IPS-18a (cell line): ENCODE results near the gene ARHGAP22.

Experiments
- H3K27ac ChIP-seq: one replicate; pipeline ENCODE4 v1.5.1; 2013; ENCODE audit warnings: low read length
- H3K27me3 ChIP-seq: one replicate; pipeline ENCODE4 v1.6.1; 2013; ENCODE audit warnings: mild to moderate bottlenecking, low read length; ENCODE audit not compliant: control insufficient read depth, insufficient read depth
- H3K36me3 ChIP-seq: one replicate; pipeline ENCODE4 v1.6.1; 2013; ENCODE audit warnings: low read depth, low read length; ENCODE audit not compliant: control insufficient read depth
- H3K4me1 ChIP-seq: one replicate; pipeline ENCODE4 v1.6.1; 2013; ENCODE audit warnings: low read depth, low read length; ENCODE audit not compliant: control insufficient read depth
- H3K4me3 ChIP-seq: one replicate; pipeline ENCODE4 v1.5.1; 2013; ENCODE audit warnings: low read length
- H3K9ac ChIP-seq: one replicate; pipeline ENCODE4 v1.6.1; 2013; ENCODE audit warnings: mild to moderate bottlenecking, low read length, moderate library complexity
- H3K9me3 ChIP-seq: one replicate; pipeline ENCODE4 v1.6.1; 2013; ENCODE audit warnings: low read depth, low read length; ENCODE audit not compliant: control insufficient read depth

Gene ARHGAP22

DNA sequence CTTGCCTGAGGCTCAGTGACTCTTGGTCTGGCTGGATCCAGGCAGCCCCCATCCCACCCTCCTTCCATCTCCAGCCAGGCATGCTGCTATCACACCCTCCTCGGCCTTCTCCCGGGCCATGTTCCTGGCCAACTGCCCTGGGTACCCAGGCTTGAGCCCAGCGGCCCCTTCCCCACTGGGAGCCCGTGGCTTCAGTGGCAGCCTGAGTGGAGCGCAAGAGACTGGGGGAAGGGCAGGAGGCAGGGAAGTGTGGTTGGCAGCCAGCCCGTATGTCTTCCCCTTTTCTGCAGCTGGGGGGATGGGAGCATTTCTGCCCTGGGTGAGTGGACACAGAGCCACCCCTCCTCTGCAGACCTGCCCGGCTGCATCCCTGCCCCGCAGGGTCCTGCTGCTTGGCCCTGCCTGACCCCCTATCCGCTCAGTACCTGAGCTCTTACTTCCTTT lies 148.5 kb downstream of the ARHGAP22 start:
- Histone ChIP-seq H3K4me3 (no peak overlapping the region), H3K36me3 (no peaks in the 10 kb centered on the region), H3K4me1 (no peaks in the 10 kb centered on the region), H3K9me3 (no peaks in the 10 kb centered on the region), H3K27ac (no peak overlapping the region), H3K27me3 (no peaks in the 10 kb centered on the region), H3K9ac (no peak overlapping the region)

DNA sequence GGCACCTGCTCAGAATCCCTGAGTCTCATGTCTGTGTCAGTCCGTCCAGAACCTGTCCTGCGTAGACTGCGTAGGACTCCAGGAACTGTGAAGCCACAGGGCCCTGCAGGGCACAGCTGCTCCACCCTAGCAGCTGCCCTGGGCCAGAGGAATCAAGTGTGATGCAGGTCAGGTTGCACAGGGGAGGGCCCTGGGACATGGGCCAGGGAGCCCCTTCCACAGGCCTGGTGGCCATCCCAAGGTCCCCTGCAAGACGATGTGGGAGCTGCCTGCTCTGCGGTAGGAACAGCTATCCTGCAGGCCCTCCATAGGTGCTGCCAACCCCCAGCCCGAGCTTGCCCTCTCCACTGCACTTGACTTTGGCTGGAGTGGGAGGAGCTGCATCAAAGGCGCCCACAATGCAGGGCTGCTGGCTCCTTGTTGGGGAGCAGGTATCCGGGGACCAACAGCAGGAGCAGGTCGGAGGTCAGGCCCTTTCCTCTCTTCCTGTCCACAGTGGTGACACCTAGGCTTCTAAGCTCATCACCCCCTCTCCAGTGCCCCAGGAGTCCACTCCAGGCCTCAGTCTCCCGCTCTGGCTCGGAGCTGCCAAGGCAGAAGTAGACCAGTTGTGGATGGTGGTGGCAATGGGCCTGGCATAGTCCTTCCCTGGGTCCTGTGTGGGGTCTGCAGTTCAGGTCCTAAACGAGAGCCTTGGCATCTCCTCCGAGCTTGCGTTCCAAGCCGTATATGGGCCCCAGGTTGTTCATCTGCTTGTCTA lies 149.3 kb downstream of the ARHGAP22 start:
- no peak overlapping the region for H3K27ac ChIP-seq
- H3K9ac ChIP-seq: no peak overlapping the region
- no peaks in the 10 kb centered on the region for H3K4me1 ChIP-seq
- no peak overlapping the region for H3K4me3 ChIP-seq
- H3K36me3 ChIP-seq: no peaks in the 10 kb centered on the region
- no peaks in the 10 kb centered on the region for H3K27me3 ChIP-seq
- no peaks in the 10 kb centered on the region for H3K9me3 ChIP-seq

DNA sequence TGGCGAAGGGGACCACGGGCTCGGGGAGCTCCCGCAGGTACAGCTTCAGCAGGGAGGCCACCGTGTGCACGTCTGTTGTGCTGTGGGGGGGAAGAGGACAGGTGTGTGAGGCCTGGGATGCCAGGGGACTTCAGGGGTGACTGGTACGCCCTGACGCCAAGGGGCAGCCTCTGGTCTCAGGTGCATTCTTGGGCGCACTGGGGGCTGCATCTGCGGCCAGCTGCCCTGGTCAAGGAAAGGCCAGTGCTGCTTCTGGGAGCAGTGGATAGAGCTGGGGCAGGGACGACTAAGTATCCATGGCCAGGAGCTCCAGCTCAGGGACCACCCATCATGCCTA lies 149.8 kb downstream of the ARHGAP22 start:
- no peaks in the 10 kb centered on the region for H3K27me3 ChIP-seq
- no peak overlapping the region for H3K4me3 ChIP-seq
- no peaks in the 10 kb centered on the region for H3K9me3 ChIP-seq
- H3K4me1 ChIP-seq: no peaks in the 10 kb centered on the region
- H3K36me3 ChIP-seq: no peaks in the 10 kb centered on the region
- H3K27ac ChIP-seq: no peak overlapping the region
- no peak overlapping the region for H3K9ac ChIP-seq

DNA sequence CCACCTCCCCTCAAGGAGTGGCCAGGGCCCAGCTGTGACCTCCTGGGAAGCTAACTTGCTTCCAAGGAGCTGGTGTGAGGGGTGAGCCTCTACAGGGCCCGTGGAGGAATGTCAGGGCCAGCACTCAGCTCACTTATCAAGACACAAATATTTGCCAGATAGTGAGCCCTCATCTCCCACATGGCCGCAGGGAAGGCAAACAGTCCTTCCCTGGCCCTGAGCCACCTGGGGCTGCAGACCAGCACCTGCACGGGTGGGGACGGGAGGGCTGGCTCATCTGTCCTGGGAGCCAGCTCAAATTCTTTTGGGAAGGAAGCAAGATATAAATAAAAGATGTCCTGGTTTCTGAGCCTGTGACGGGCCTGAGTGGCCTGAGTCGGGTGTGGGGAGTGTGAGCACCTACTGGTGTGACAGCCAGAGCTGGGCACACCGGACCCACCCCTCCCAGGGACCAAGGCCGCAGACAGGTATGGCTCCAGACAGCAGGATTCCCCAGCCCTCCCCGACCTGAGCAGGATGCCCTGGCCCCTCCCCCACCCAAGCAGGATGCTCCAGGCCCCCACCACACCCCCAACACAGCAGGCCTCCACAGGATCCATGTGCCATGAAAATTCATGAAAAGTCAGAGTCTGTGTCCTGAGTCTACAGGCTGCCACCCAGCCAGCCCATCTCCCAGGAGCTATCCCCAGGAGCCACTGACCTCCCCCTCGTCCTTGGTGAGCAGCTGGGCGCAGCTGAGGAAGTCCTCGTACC lies 150.4 kb downstream of the ARHGAP22 start:
- H3K4me1 ChIP-seq: no peaks in the 10 kb centered on the region
- no peaks in the 10 kb centered on the region for H3K27me3 ChIP-seq
- H3K27ac ChIP-seq: no peak overlapping the region
- no peak overlapping the region for H3K9ac ChIP-seq
- H3K4me3 ChIP-seq: no peak overlapping the region
- no peaks in the 10 kb centered on the region for H3K36me3 ChIP-seq
- H3K9me3 ChIP-seq: no peaks in the 10 kb centered on the region

DNA sequence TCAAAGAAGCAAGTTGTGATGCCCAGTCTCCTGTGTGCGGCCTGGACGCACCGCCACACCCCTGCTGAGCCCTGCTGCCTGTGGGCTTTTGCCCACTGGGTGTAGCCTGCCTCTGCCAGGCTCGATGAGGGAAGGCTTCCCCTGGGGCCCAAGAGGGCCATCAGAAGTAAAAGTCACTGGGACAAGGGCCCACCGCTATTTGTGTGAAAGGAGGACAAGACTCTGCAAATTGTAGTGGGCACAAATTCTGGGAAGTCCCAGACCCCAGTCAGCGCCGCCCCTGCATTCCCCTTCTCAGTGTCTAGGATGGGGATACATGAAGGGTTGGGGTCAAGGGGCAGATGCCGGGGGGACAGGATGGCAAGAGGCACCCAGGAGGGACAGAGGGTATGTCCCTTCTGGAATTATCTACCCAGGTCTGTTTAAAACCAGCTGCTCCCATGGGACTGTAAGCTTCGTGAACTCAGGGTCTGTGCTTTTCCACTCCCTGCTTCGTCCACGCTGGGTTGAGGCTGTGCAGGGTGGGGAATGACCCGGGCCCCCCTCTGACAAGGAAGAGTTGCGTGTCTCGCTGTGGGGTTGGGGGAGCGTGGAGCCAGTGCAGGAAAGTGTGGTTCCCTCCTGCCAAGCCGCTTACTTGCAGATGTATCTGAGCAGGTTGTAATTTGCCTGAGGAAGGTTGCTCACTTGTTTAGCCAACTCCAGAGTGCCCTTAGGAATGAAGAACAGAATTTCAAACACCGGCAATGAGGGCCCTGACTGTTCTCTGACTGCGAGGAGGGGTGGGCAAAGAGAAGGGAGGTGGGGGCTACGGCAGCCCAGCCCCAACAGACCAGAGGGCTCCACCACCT lies 151.2 kb downstream of the ARHGAP22 start:
- no peaks in the 10 kb centered on the region for H3K36me3 ChIP-seq
- H3K27me3 ChIP-seq: no peaks in the 10 kb centered on the region
- no peak overlapping the region for H3K27ac ChIP-seq
- H3K9ac ChIP-seq: no peak overlapping the region
- H3K9me3 ChIP-seq: no peaks in the 10 kb centered on the region
- H3K4me1 ChIP-seq: no peaks in the 10 kb centered on the region
- no peak overlapping the region for H3K4me3 ChIP-seq

DNA sequence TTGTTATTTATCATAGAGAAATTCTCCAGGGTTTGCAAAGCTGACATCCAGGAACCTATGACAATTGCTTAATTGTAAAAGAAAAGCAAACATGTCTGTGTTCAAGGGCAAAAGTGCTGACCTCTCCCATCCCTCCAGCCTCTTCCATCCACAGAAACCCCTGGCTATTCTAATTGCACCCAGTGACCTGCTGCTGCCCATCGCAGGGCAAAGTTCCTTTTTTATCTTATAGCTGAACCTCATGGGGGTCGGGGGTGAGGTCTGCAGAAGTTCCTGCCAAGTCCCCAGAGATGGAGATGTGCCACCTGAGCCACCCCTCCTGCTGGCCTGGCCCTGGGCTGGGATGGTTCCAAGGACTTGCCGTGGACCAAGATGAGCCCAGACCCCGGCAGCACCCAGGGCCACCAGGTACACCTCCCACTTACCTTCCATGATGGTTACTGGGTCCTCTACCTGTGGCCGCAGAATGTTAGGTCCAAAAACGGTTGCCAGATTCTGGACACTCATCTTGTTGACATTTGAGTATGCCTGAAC lies 151.9 kb downstream of the ARHGAP22 start:
- H3K4me1 ChIP-seq: no peaks in the 10 kb centered on the region
- no peak overlapping the region for H3K4me3 ChIP-seq
- no peaks in the 10 kb centered on the region for H3K27me3 ChIP-seq
- H3K9ac ChIP-seq: no peak overlapping the region
- H3K9me3 ChIP-seq: no peaks in the 10 kb centered on the region
- H3K27ac ChIP-seq: no peak overlapping the region
- H3K36me3 ChIP-seq: no peaks in the 10 kb centered on the region

DNA sequence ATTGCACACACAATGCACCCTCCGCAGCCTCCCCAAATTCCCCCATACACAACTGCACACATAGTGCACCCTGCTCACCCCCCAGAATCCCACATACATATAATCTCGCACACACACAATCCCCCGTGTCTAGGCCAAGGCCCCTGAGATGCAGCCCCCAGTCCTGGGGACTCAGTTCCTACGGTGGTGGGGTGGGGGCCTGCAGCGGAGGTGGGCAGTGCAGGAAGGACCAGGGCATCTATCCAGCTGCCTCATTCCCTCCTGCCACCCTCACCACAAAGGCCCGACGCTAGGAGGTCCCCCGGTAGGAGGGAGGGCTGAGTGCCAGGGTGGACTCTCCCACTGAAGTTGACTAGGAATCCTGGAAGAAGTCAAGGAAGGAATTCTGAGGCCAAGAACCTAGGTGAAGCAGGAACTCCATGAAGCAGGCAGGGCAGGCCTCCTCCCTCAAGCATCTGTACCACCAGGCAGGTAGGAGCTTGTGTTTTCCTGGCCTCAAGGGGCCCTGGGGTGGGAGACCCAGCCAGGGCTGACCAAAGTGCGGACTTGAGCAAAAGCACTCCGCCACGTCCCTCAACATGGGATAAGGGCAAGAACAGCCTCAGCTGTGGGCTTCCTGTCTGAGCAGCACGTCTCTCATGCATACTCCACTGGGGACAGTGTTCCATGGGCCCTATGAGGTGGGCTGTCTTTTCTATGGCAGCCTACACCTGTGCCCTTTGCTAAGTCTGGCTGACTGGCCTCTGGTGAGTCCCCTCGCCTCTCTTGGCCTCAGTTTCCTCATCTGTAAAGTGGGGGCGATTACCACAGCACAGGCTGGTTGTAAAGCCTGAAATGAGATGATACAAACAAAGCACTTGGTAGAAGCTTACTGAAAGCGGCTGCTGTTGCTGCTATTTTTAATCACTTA lies 152.6 kb downstream of the ARHGAP22 start:
- Histone ChIP-seq H3K27me3 (no peaks in the 10 kb centered on the region), H3K4me1 (no peaks in the 10 kb centered on the region), H3K4me3 (no peak overlapping the region), H3K27ac (no peak overlapping the region), H3K9ac (no peak overlapping the region), H3K36me3 (no peaks in the 10 kb centered on the region), H3K9me3 (no peaks in the 10 kb centered on the region)

DNA sequence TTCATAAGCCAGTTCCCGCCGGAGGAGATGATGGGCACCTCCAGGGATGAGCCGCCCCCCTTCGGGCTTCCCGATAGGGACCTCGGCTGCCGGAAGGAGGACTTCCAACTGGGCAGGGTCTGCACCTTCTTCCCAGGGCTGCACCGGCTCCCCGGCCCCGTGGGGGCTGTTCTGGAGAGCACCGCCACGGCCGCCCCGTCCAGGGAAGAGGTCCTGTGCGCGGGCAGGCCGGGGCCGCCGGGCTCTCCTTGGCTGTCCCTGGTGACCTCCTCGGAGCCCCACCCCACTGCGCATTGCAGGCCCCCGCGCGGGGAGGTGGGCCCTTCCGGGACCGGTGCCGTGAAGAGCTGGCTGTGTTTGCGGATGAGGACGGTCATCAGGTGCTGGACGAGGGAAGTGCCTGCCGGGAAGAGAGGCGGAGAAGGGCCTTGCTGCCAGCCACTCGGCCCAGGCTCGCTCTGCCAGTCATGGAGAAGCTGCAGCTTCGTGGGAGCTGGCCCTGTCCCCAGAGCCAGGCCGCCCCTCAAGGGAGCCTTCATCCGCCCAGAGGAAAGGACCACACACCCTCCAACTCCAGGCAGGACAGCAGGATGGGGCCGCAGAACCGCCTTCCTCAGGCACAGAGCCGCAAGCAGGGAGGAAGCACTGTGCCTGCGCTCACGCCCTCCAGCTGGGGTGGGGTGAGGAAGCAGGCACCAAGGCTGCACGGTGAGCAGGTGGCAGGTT lies 154.0 kb downstream of the ARHGAP22 start:
- no peak overlapping the region for H3K27ac ChIP-seq
- no peak overlapping the region for H3K9ac ChIP-seq
- H3K27me3 ChIP-seq: no peaks in the 10 kb centered on the region
- H3K36me3 ChIP-seq: no peaks in the 10 kb centered on the region
- H3K9me3 ChIP-seq: no peaks in the 10 kb centered on the region
- no peak overlapping the region for H3K4me3 ChIP-seq
- no peaks in the 10 kb centered on the region for H3K4me1 ChIP-seq

DNA sequence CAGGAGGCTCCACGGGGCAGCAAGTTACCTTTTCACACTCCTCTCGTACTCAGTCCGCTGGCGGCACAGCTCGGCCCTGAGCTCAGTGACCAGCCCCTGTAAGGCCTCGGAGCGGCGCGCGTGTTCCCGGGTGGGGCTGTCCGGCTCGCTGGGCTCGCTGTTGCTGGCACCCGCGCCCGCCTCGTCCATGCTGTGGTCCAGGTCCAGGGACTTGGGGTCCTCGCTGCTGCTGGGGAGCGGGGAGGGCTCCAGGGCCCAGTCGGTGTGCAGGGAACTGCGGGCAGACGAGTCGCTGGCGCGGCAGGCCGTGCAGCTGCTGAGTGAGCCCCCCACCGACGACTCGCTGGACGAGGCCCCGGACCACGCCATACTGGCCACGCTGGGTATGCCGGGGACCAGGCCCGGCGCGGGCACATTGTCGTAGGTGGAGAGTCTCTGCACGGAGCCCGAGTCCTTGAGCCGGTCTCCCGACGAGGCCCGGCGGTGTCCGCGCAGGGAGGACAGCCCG lies 154.6 kb downstream of the ARHGAP22 start:
- Histone ChIP-seq H3K4me3 (no peak overlapping the region), H3K27ac (no peak overlapping the region), H3K27me3 (no peaks in the 10 kb centered on the region), H3K36me3 (no peaks in the 10 kb centered on the region), H3K4me1 (no peaks in the 10 kb centered on the region), H3K9me3 (no peaks in the 10 kb centered on the region), H3K9ac (no peak overlapping the region)

DNA sequence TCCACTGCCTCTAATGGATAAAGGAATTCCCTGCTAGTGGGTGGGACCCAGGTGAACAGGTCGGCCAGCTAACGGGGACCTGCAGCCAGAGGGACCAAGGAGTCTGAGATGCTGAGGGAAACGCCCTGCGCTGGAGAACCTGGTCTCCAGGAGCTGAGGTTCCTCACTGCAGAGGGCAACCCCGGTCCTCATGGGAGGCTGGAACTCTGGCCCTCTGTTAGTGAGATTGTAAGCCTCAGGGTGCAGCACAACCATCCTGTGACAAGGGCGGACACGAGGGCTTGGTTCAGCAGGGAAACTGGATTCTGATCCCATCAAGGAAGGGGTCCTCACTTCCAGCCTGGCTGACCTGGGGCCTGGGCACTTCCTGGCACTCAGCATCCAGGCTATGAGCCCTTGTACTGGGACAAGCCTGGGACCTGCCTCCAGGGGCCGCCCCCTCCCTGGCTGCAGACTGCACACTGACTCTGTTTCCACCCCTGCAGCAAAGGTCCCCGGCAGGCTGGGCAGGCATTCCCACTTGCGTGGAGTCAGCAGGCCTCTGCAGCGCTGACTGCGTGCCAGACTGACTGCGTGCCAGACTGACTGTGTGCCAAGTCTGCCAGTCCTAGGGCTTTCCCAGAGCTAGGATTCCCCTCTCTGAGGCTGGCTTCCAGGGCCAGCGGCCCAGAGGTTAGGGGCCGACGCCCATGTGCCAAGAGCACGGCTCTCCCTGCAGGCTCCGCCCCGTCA lies 155.2 kb downstream of the ARHGAP22 start:
- no peak overlapping the region for H3K4me3 ChIP-seq
- H3K9ac ChIP-seq: no peak overlapping the region
- H3K36me3 ChIP-seq: no peaks in the 10 kb centered on the region
- H3K9me3 ChIP-seq: no peaks in the 10 kb centered on the region
- peaks cover 6% of the 10 kb centered on the region for H3K4me1 ChIP-seq
- no peak overlapping the region for H3K27ac ChIP-seq
- no peaks in the 10 kb centered on the region for H3K27me3 ChIP-seq
